Mesendoderm (in vitro differentiated cells): ENCODE data around the gene CR1L.
A peak's percentile ranks its signal among the peaks of the same experiment; 100 is the strongest.
"Not testable (repeated sequence)": the region's sequence is repeated elsewhere in the genome, so short reads cannot be mapped to it uniquely, and the experiment has no call there.

Experiments
- DNase-seq: peaks from one replicate; pipeline ENCODE4 v3.0.0; 2013
- H2AK5ac ChIP-seq: 2 replicates; pipeline ENCODE4 v1.6.1; 2013; ENCODE audit warnings: low read length, inconsistent platforms
- H2BK120ac ChIP-seq: 2 replicates; pipeline ENCODE4 v1.6.1; 2013; ENCODE audit warnings: low read depth, mild to moderate bottlenecking, low read length, moderate library complexity, mixed read lengths
- H2BK15ac ChIP-seq: replicated peaks from 2 replicates; pipeline ENCODE4 v1.6.1; 2013; ENCODE audit warnings: low read depth, mild to moderate bottlenecking, moderate library complexity
- H2BK5ac ChIP-seq: 2 replicates; pipeline ENCODE4 v1.6.1; 2013; ENCODE audit warnings: low read length, inconsistent platforms
- H3K18ac ChIP-seq: 2 replicates; pipeline ENCODE4 v1.6.1; 2013; ENCODE audit warnings: mild to moderate bottlenecking, low read length, mixed read lengths
- H3K23ac ChIP-seq: one replicate; pipeline ENCODE4 v1.6.1; 2013; ENCODE audit warnings: low read length
- H3K27ac ChIP-seq: 2 replicates; pipeline ENCODE4 v1.5.1; 2013; ENCODE audit warnings: low read depth, mild to moderate bottlenecking, inconsistent platforms, low read length, moderate library complexity
- H3K27me3 ChIP-seq: 2 replicates; pipeline ENCODE4 v1.6.1; 2013; ENCODE audit warnings: low read length, control low read depth, mild to moderate bottlenecking, inconsistent platforms; ENCODE audit not compliant: insufficient read depth, poor library complexity
- H3K36me3 ChIP-seq: 2 replicates; pipeline ENCODE4 v1.6.1; 2013; ENCODE audit warnings: low read length, inconsistent platforms; ENCODE audit not compliant: control insufficient read depth, insufficient read depth
- H3K4ac ChIP-seq: one replicate; pipeline ENCODE4 v1.6.1; 2013; ENCODE audit warnings: low read depth, mild to moderate bottlenecking, low read length, moderate library complexity
- H3K4me1 ChIP-seq: 2 replicates; pipeline ENCODE4 v1.6.1; 2013; ENCODE audit warnings: low read depth, low read length, inconsistent platforms; ENCODE audit not compliant: control insufficient read depth
- H3K4me2 ChIP-seq: 2 replicates; pipeline ENCODE4 v1.6.1; 2013; ENCODE audit warnings: low read length
- H3K4me3 ChIP-seq: 2 replicates; pipeline ENCODE4 v1.5.1; 2013; ENCODE audit warnings: mild to moderate bottlenecking, low read length
- H3K56ac ChIP-seq: one replicate; pipeline ENCODE4 v1.6.1; 2013; ENCODE audit warnings: low read length
- H3K79me1 ChIP-seq: 2 replicates; pipeline ENCODE4 v1.6.1; 2013; ENCODE audit warnings: low read length, inconsistent platforms
- H3K79me2 ChIP-seq: 2 replicates; pipeline ENCODE4 v1.6.1; 2013; ENCODE audit warnings: mild to moderate bottlenecking, low read length; ENCODE audit not compliant: control insufficient read depth, insufficient read depth
- H3K9ac ChIP-seq: 2 replicates; pipeline ENCODE4 v1.6.1; 2013; ENCODE audit warnings: low read length, inconsistent platforms
- H4K5ac ChIP-seq: one replicate; pipeline ENCODE4 v1.6.1; 2013; ENCODE audit warnings: low read length
- H4K8ac ChIP-seq: one replicate; pipeline ENCODE4 v1.6.1; 2013; ENCODE audit warnings: low read depth, mild to moderate bottlenecking, control low read depth, low read length, moderate library complexity
- WGBS: extraction: QIAGEN DNeasy Blood & Tissue Kit; methylation state at CpG from one replicate; pipeline ENCODE4 v1.1.7; 2013; ENCODE audit warnings: low lambda C conversion rate, missing lambda C conversion rate; ENCODE audit not compliant: insufficient coverage; ENCODE audit errors: extremely low coverage; 5-methylcytosine and 5-hydroxymethylcytosine counted together

Gene CR1L

GRCh38 chr1:207631137-207631536, 13.8 kb upstream of the CR1L start:
- H3K79me2 ChIP-seq = no peaks in the 10 kb centered on the region
- H3K9ac ChIP-seq = no peak overlapping the region
- H2BK120ac ChIP-seq = no peak overlapping the region
- H3K4me1 ChIP-seq = no peaks in the 10 kb centered on the region
- no peaks in the 10 kb centered on the region for H3K27me3 ChIP-seq
- H3K79me1 ChIP-seq = no peaks in the 10 kb centered on the region
- H3K23ac ChIP-seq = no peak overlapping the region
- no peak overlapping the region for H2AK5ac ChIP-seq
- DNase-seq = no peak
- no peak overlapping the region for H3K4ac ChIP-seq
- H4K8ac ChIP-seq = no peak overlapping the region
- H3K36me3 ChIP-seq = no peaks in the 10 kb centered on the region
- no CpG with 5 or more reads among the region's 1 CpG for WGBS
- H3K56ac ChIP-seq = no peak overlapping the region
- peak overlapping the region; percentile 19 for H2BK15ac ChIP-seq
- no peak overlapping the region for H3K4me3 ChIP-seq
- H3K4me2 ChIP-seq = no peak overlapping the region
- no peak overlapping the region for H3K27ac ChIP-seq
- H2BK5ac ChIP-seq = no peak overlapping the region
- H3K18ac ChIP-seq = peak overlapping the region; percentile 51
- no peak overlapping the region for H4K5ac ChIP-seq

- no peak overlapping the region for H3K56ac ChIP-seq
- no peak overlapping the region for H3K4me2 ChIP-seq
- DNase-seq = no peak
- no peak overlapping the region for H3K27ac ChIP-seq
- no peak overlapping the region for H3K9ac ChIP-seq
- no peaks in the 10 kb centered on the region for H3K79me1 ChIP-seq
- H4K5ac ChIP-seq = no peak overlapping the region
- no peak overlapping the region for H3K23ac ChIP-seq
- no peaks in the 10 kb centered on the region for H3K79me2 ChIP-seq
- H2AK5ac ChIP-seq = no peak overlapping the region
- H3K18ac ChIP-seq = no peak overlapping the region
- H3K4me3 ChIP-seq = no peak overlapping the region
- H4K8ac ChIP-seq = no peak overlapping the region
- no peaks in the 10 kb centered on the region for H3K27me3 ChIP-seq
- no peaks in the 10 kb centered on the region for H3K36me3 ChIP-seq
- no peak overlapping the region for H3K4ac ChIP-seq
- H3K4me1 ChIP-seq = no peaks in the 10 kb centered on the region
- no peak overlapping the region for H2BK5ac ChIP-seq
- H2BK15ac ChIP-seq = no peak overlapping the region
- no peak overlapping the region for H2BK120ac ChIP-seq
Observed at GRCh38 chr1:207633226-207633625, 11.7 kb upstream of the CR1L start.

GRCh38 chr1:207633699-207634289, 11.1 kb upstream of the CR1L start:
- H3K9ac ChIP-seq, DNase-seq, H3K56ac ChIP-seq, H4K8ac ChIP-seq, H3K27me3 ChIP-seq, H3K36me3 ChIP-seq, H2BK15ac ChIP-seq, H3K79me1 ChIP-seq, H3K79me2 ChIP-seq, H3K4me2 ChIP-seq, H2BK120ac ChIP-seq, H4K5ac ChIP-seq, H3K18ac ChIP-seq, H2AK5ac ChIP-seq, H3K4me3 ChIP-seq, H2BK5ac ChIP-seq, H3K4ac ChIP-seq, H3K4me1 ChIP-seq, H3K23ac ChIP-seq, H3K27ac ChIP-seq: not testable (repeated sequence)
- no CpG with 5 or more reads among the region's 12 CpGs for WGBS

- not testable (repeated sequence) for H3K27me3 ChIP-seq, H3K4me2 ChIP-seq, H2AK5ac ChIP-seq
Observed at GRCh38 chr1:207634293-207634692, 10.6 kb upstream of the CR1L start.

GRCh38 chr1:207635569-207636186, 9.3 kb upstream of the CR1L start:
- not testable (repeated sequence) for H3K79me2 ChIP-seq, H3K9ac ChIP-seq, H3K4me3 ChIP-seq, H2AK5ac ChIP-seq, H3K4ac ChIP-seq, H3K4me2 ChIP-seq, H4K8ac ChIP-seq, H3K4me1 ChIP-seq, H2BK120ac ChIP-seq, DNase-seq, H2BK5ac ChIP-seq, H4K5ac ChIP-seq, H3K36me3 ChIP-seq, H3K18ac ChIP-seq, H3K27ac ChIP-seq, H3K23ac ChIP-seq, H3K56ac ChIP-seq, H2BK15ac ChIP-seq, H3K79me1 ChIP-seq, H3K27me3 ChIP-seq
- WGBS = no CpG with 5 or more reads among the region's 7 CpGs

More at GRCh38 chr1:207634293-207634692, 10.6 kb upstream of the CR1L start:
- not testable (repeated sequence) for H3K56ac ChIP-seq, DNase-seq, H2BK120ac ChIP-seq, H3K79me1 ChIP-seq, H3K9ac ChIP-seq, H3K23ac ChIP-seq, H3K18ac ChIP-seq, H4K8ac ChIP-seq, H2BK15ac ChIP-seq, H4K5ac ChIP-seq, H3K4me3 ChIP-seq, H3K79me2 ChIP-seq, H3K27ac ChIP-seq, H3K4ac ChIP-seq, H3K4me1 ChIP-seq, H3K36me3 ChIP-seq, H2BK5ac ChIP-seq
- no CpG with 5 or more reads among the region's 6 CpGs for WGBS
